Airway epithelial cell (primary cell): ENCODE data around the gene MAPK14. TPM values are rescaled to one million over a fixed set of nuclear protein-coding genes. Genes with fewer than 3 reads are reported as not detected.

Experiments
- total RNA-seq: library from RNA; depleted of rRNA; stranded (reverse); fragments of >200 nt; gene quantifications from 2 replicates; pipeline ENCODE4 v1.2.3, GENCODE V29; 2015

The MAPK14 gene
- 46.7 and 48.8 TPM in 2 replicates for total RNA-seq

GRCh38 chr6:36027501-36028087, at the start of gene MAPK14:
Gene MAPK14, plus strand, starts transcription at chr6:36027808. Its CDS starts 350 bp downstream, at chr6:36028158.

GRCh38 chr6:36023996-36024795, 3.4 kb upstream of the MAPK14 start, which contains the start of gene SLC26A8:
Gene SLC26A8, minus strand, starts transcription at chr6:36024641. Its CDS starts 4,934 bp downstream, at chr6:36019707.

GRCh38 chr6:36129941-36130666, 102.5 kb downstream of the MAPK14 start, which contains the start of gene MAPK13:
Gene MAPK13, plus strand, starts transcription at chr6:36130513. Its CDS starts 70 bp downstream, at chr6:36130583.

Other genes starting within 250 kb of the MAPK14 start
- gene CLPSL1, start 246.8 kb upstream of the MAPK14 start, total RNA-seq = not detected in 2 replicates
- gene CLPS, start 230.5 kb upstream of the MAPK14 start, total RNA-seq = not detected in 2 replicates
- gene LHFPL5, start 222.5 kb upstream of the MAPK14 start, total RNA-seq = 0.21 TPM in 1 of 2 replicates, not detected in the other
- gene SRPK1, start 106.7 kb upstream of the MAPK14 start, total RNA-seq = 70.7 and 101 TPM in 2 replicates
- not detected in 2 replicates for gene SLC26A8, start 3.2 kb upstream of the MAPK14 start, total RNA-seq
- 80.4 and 102 TPM in 2 replicates for gene MAPK13, start 102.7 kb downstream of the MAPK14 start, total RNA-seq
- gene BRPF3, start 168.9 kb downstream of the MAPK14 start, total RNA-seq = 5.8 and 7.8 TPM in 2 replicates
- 0.14 and 0.23 TPM in 2 replicates for gene PNPLA1, start 242.3 kb downstream of the MAPK14 start, total RNA-seq